Left lung (tissue), 10 donors: ENCODE measurements around the gene OSBPL3. TPM values are rescaled to one million over a fixed set of nuclear protein-coding genes. Genes with fewer than 3 reads are reported as not detected.

Source experiments
- ATAC-seq: fragments of 200-7000 bp; cut with Tn5 transposase; one replicate; pipeline ENCODE4 v1.9.1; 2020; ENCODE audit warnings: moderate library complexity
- DNase-seq, 4 donors: peaks; one replicate each; pipeline ENCODE4 v3.0.0-alpha.2; 2013 to 2020
- H3K27ac ChIP-seq, 2 donors: fragments of 200-600 bp; sonication (generic) in 1 of 2; one replicate each; pipeline versions ENCODE4 v1.5.0 to v1.8.0; 2020 to 2021
- H3K27me3 ChIP-seq, 2 donors: fragments of 200-600 bp; sonication (generic) in 1 of 2; one replicate each; pipeline versions ENCODE4 v1.5.0 to v1.8.0; 2020 to 2021
- H3K36me3 ChIP-seq, 2 donors: fragments of 200-600 bp; sonication (generic) in 1 of 2; one replicate each; pipeline versions ENCODE4 v1.5.0 to v1.8.0; 2020 to 2021
- H3K4me1 ChIP-seq, 2 donors: fragments of 200-600 bp; one replicate each; pipeline ENCODE4 v1.8.0; 2021
- H3K4me3 ChIP-seq, 2 donors: fragments of 200-600 bp; sonication (generic) in 1 of 2; one replicate each; pipeline versions ENCODE4 v1.5.0 to v1.8.0; 2020 to 2021; ENCODE audit warnings: mild to moderate bottlenecking in 1 of 2
- H3K9me3 ChIP-seq, 2 donors: fragments of 200-600 bp; sonication (generic) in 1 of 2; one replicate each; pipeline versions ENCODE4 v1.5.0 to v1.8.0; 2020 to 2021
- intact Hi-C, 2 donors: fragments of 100-400 bp; cut with DNase I; formaldehyde crosslinking; loops; one replicate each; pipeline versions ENCODE4 v1.11.2 to v1.14.2; 2022
- polyA plus RNA-seq, 6 donors: library from polyadenylated mRNA; unstranded; fragments of 120-200 nt; gene quantifications; one replicate each; pipeline ENCODE4 v1.2.1, GENCODE V29; 2013; ENCODE audit not compliant: insufficient read length in 6 of 6
- total RNA-seq, 2 donors: library from RNA; stranded (reverse); fragmentation: NEBNext Ultra II Directional; extraction: Animal tissue kit (Norgen Biotek cat#: 25700); gene quantifications; one replicate each; pipeline ENCODE4 v1.2.1, GENCODE V29; 2021
- TF ChIP-seq, protein P1 (sequence below), 2 donors: fragments of 200-600 bp; sonication (generic) in 1 of 2; IDR thresholded peaks; one replicate each; pipeline versions ENCODE4 v1.5.0 to v1.8.0; 2021; ENCODE audit warnings: antibody characterized with exemption in 2 of 2
- donor health status: DM: no; HTN: yes; CAD: no.
- donor health status: DM: no; HTN: no; CAD: no.

OSBPL3 gene
- total and polyA plus RNA-seq, 8 donors: 2.3 to 30.5 (median 3.3) TPM

DNA sequence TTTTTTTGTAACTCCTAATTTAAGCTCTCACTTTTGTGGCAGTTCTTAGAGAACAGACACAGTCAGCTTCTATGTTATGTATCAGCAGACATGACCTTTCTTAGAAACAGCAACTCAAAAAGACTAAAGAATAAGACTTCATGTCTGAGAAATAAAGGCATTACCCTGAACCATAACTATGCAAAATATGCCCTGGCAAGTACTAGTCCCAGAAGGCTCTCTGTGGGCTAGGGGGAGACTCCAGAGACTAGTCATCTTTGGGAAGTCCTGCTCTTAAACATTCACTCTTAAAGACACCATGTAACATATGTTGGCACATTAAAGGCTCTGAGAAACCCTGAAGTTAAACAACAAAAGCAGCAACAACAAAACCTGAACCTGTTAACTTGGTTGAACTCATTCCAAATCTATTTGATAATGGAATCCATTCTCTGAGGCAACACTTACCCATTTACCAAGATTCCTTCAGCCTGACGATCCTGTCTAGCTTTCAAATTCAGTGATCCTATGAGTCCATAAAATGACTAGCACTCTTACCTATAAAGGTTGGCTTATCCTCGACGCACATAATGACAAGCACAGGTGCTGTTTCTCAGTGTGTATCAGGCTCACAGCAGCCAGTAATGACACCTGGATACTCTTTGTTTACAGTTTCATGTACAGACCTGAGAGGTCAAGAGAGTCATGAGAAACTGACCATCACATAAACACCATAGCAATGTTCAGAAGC, 62.3 kb downstream of the OSBPL3 start:
- no peaks in the 10 kb centered on the region for H3K27me3 ChIP-seq
- H3K4me3 ChIP-seq: no peak overlapping the region
- H3K36me3 ChIP-seq: no peaks in the 10 kb centered on the region
- H3K9me3 ChIP-seq: no peaks in the 10 kb centered on the region
- no peak overlapping the region for H3K27ac ChIP-seq
- intact Hi-C loops: no loop called here
- H3K4me1 ChIP-seq: peaks cover 3 to 6% of the 10 kb centered on the region in 2 donors
- ATAC-seq (no peak), DNase-seq (no peak)
- TF ChIP-seq, protein P1, sequence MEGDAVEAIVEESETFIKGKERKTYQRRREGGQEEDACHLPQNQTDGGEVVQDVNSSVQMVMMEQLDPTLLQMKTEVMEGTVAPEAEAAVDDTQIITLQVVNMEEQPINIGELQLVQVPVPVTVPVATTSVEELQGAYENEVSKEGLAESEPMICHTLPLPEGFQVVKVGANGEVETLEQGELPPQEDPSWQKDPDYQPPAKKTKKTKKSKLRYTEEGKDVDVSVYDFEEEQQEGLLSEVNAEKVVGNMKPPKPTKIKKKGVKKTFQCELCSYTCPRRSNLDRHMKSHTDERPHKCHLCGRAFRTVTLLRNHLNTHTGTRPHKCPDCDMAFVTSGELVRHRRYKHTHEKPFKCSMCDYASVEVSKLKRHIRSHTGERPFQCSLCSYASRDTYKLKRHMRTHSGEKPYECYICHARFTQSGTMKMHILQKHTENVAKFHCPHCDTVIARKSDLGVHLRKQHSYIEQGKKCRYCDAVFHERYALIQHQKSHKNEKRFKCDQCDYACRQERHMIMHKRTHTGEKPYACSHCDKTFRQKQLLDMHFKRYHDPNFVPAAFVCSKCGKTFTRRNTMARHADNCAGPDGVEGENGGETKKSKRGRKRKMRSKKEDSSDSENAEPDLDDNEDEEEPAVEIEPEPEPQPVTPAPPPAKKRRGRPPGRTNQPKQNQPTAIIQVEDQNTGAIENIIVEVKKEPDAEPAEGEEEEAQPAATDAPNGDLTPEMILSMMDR (IDR thresholded peaks at IDR 0.05): no peak

DNA sequence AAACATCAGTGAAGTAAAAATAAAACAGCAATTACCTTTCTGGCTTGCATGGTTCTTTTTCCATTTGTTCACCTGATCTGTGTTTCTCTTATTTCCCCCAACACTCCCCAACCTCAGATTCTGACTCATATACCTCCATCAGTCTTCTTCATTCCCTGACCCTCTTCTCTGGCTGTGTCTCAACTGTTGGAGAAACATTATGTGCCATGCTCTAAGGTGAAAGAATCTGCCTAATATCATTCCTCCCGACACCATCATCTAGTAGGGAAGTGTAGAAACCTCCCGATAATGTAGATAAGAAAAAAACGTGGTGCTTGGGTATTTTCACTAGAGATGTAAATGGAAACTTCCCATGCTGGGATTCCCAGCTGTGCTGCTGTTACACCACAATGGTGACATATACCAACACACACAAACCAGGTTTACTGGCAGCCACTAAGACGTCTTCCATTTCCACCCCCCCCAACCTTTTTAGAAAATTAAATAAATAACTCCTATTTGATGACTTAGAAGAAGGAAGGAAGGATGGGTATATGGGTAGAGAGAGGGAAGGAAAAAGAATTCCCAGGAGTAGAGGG, 63.4 kb downstream of the OSBPL3 start:
- H3K36me3 ChIP-seq: no peaks in the 10 kb centered on the region
- H3K4me1 ChIP-seq: peaks cover 1 to 6% of the 10 kb centered on the region in 2 donors
- H3K27ac ChIP-seq: no peak overlapping the region
- intact Hi-C loops: no loop called here
- DNase-seq: no peak
- TF ChIP-seq, protein P1 (IDR thresholded peaks at IDR 0.05): no peak
- no peaks in the 10 kb centered on the region for H3K9me3 ChIP-seq
- H3K27me3 ChIP-seq: no peaks in the 10 kb centered on the region
- no peak for ATAC-seq
- no peak overlapping the region for H3K4me3 ChIP-seq

DNA sequence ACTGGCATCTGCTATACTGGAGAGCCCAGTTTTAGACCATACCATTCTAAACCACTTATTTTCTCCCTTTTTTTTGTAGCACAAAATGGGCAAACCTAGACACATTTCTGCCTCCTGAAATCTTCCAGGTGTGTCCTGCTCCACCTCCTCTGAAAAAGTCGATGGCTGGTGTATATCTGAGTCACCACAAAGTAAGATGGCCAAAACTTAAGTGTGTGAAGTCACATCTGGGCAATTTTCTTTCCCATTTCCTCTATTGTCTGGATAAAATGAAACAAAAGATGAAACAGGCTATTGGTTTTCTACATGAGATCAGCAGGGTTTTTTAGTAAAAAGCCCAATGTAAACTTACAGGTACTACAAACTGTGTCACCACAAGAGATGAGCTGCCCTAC, 65.5 kb downstream of the OSBPL3 start:
- TF ChIP-seq, protein P1 (IDR thresholded peaks at IDR 0.05): no peak
- ATAC-seq (no peak), DNase-seq (no peak)

DNA sequence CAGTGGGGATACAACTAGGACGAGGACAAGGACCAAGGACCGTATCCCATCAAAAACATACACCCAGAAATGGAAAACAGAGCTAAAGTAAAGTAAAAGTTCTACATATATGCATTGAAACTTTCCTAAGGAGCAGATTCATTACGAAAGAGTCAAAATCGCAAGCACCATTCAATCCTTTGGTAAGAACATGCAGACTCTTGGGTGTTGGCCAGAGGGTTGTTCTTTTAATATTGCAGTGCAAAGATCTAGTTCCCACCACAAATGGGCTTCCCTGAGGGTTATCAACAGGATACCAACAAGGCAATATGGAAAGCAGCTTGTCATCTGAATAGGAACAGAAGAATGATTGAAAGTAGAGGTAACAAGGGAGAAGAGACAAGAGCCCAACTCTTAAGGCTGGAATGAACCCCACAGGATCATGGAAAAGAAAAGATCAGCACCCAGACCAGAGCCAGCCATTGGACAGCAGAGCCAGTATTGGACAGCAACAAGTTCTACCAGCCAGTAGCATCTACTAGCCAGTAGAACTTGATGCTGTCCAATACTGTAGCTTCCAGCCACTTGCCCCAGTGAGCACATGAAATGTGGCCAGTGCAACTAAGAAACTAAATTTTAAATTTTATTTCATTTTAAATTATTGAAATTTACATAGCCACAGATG, 66.0 kb downstream of the OSBPL3 start:
- Histone ChIP-seq H3K4me3 (no peak overlapping the region), H3K4me1 (peaks cover 0 to 9% of the 10 kb centered on the region in 2 donors), H3K9me3 (no peaks in the 10 kb centered on the region), H3K27me3 (no peaks in the 10 kb centered on the region), H3K36me3 (no peaks in the 10 kb centered on the region), H3K27ac (no peak overlapping the region)
- TF ChIP-seq, protein P1 (IDR thresholded peaks at IDR 0.05): no peak
- intact Hi-C loops: no loop called here
- ATAC-seq (no peak), DNase-seq (no peak)

More for the DNA sequence above, 65.5 kb downstream of the OSBPL3 start:
- intact Hi-C loops: no loop called here
- H3K4me3 ChIP-seq: no peak overlapping the region
- H3K27ac ChIP-seq: no peak overlapping the region
- H3K27me3 ChIP-seq: no peaks in the 10 kb centered on the region
- H3K36me3 ChIP-seq: no peaks in the 10 kb centered on the region
- H3K4me1 ChIP-seq: peaks cover 0 to 9% of the 10 kb centered on the region in 2 donors
- H3K9me3 ChIP-seq: no peaks in the 10 kb centered on the region

DNA sequence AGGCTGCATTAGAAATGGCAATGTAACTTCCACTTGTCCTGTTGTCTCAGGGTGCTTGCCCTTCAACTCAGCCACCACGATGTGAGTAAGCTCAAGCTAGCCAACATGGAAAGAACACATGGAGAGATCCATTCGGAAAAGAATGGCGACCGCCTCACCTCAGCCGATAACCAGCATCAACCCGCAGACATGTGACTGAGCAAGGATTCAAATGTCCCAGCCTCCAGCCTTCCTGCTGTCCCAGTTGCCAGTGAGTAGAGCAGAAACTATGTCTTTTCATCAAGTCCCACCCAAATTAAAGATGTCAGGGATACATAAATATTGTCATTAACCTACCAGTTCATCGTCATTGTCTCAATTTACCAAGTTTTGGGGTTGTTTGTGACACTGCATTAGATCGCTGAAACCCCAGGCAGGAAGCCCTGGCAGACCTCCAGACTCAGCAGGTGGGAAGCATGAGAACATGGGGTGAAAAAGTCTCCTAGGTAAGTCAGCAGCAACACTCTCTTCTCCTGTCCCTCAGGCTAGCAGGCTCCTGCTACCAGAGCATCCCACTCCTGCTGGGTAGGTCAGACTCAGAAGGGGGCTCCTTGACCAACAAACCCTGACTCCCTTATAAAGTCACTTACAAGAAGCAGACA, 67.0 kb downstream of the OSBPL3 start:
- no peak for ATAC-seq
- Histone ChIP-seq H3K9me3 (no peaks in the 10 kb centered on the region), H3K27ac (no peak overlapping the region), H3K4me1 (peaks cover 0 to 9% of the 10 kb centered on the region in 2 donors), H3K27me3 (no peaks in the 10 kb centered on the region), H3K4me3 (no peak overlapping the region), H3K36me3 (no peaks in the 10 kb centered on the region)
- intact Hi-C loops: no loop called here
- DNase-seq: no peak
- TF ChIP-seq, protein P1 (IDR thresholded peaks at IDR 0.05): no peak
